Motor neuron (in vitro differentiated cells): ENCODE measurements around the gene TIMM29. TPM values are rescaled to one million over a fixed set of nuclear protein-coding genes. Genes with fewer than 3 reads are reported as not detected.
"Not testable (repeated sequence)": the region's sequence is repeated elsewhere in the genome, so short reads cannot be mapped to it uniquely, and the experiment has no call there.

Source experiments
- ATAC-seq, 8 experiments: fragments of 200-7000 bp; cut with Tn5 transposase; replicated peaks in 6 of 8; 2 replicates each; pipeline ENCODE4 v1.8.0; 2021; ENCODE audit warnings: mild to moderate bottlenecking in 8 of 8, moderate library complexity in 8 of 8
- H3K27ac ChIP-seq, 2 donors: fragments of 250-450 bp; sonication (Bioruptor Pico); 2 replicates each; pipeline ENCODE4 v1.9.0; 2021; ENCODE audit warnings: antibody characterized with exemption in 2 of 2, mild to moderate bottlenecking in 2 of 2, moderate library complexity in 1 of 2
- H3K4me1 ChIP-seq, 2 donors: fragments of 250-450 bp; sonication (Bioruptor Pico); replicated peaks in 1 of 2; 2 replicates each; pipeline ENCODE4 v1.6.1; 2021; ENCODE audit warnings: antibody characterized with exemption in 2 of 2, mild to moderate bottlenecking in 2 of 2, moderate library complexity in 1 of 2
- H3K4me3 ChIP-seq, 5 donors: fragments of 250-450 bp; sonication (Bioruptor Pico); 2 replicates each; pipeline ENCODE4 v1.9.0; 2021; ENCODE audit warnings: antibody characterized with exemption in 5 of 5, mild to moderate bottlenecking in 5 of 5, moderate library complexity in 4 of 5
- WGBS, 10 experiments: fragments of 450-650 bp; shearing (Covaris generic); methylation state at CpG; one replicate each; pipeline ENCODE4 v1.0.0; 2022; 5-methylcytosine and 5-hydroxymethylcytosine counted together
- in situ Hi-C, 9 experiments: fragments of 400-800 bp; cut with MboI; loops; one replicate each; pipeline ENCODE4 v1.15.0; 2021; ENCODE audit warnings: low sequenced_read_pairs in 9 of 9, low pct_unique_long_range_greater_than_20kb in 2 of 9; ENCODE audit not compliant: unreplicated experiment in 9 of 9
- total RNA-seq, 8 experiments: library from RNA; unstranded; fragments of 300-600 nt; gene quantifications; 2 replicates each; pipeline versions ENCODE4 v1.2.3 to v1.2.4, GENCODE V29; 2022

Gene TIMM29
- total RNA-seq, 8 experiments from 2014 or later = 16.9 to 25.5 (median 21.4) TPM

DNA sequence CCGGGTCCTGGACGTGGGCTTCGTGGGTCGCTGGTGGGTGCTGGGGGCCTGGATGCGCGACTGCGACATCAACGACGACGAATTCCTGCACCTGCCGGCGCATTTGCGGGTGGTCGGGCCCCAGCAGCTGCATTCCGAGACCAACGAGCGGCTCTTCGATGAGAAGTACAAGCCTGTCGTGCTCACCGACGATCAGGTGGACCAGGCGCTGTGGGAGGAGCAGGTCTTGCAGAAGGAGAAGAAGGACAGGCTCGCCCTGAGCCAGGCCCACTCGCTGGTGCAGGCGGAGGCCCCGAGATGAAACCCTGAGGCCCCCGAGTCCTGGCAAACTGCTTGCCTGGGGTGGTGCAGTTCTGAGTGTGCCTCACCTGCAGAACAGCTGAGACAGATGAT is 787 bp downstream of the TIMM29 start:
- in situ Hi-C loops = no loop called here
- Histone ChIP-seq H3K4me3 (peak overlapping the region; percentile 68 to 86 (median 82)), H3K27ac (peak overlapping the region in 1 of 2 donors; percentile 97), H3K4me1 (peaks cover 13 to 14% of the 10 kb centered on the region in 2 donors)
- WGBS, 10 experiments = 0 to 2% (median 0%) methylated on average over 1 to 12 of the region's 27 CpGs; no CpG with 5 or more reads in 7 of the 10 experiments
- ATAC-seq = no peak

DNA sequence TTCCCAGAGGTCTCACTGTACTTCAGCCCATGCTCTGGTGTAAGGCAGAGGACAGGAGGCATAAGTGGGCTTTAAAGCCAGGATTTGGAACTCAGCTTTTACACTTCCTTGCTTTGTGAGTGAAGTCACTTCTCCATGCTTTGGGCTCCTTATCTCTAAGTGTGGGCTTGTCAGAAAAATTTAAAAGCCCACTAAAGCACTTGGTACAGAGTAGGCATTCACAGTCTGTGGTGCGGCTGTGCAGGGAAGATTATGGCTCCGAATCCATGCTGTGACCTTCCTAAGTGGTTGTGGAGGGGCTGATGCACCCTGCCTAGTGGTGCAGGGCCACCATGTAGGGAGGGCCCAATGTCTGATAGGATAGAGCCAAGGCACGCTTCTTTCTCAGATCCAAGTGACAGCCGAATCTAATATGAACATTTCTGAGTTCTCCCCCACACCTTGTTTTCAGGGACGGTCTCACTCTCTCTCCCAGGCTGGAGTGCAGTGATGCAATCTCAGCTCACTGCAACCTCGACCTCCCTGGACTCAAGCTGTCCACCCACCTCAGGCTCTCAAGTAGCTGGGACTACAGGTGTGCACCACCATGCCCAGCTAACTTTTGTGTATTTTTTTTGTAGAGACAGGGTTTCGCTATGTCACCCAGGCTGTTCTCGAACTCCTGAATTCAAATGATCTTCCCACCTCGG is 6.9 kb downstream of the TIMM29 start:
- Histone ChIP-seq H3K4me3 (no peak overlapping the region), H3K4me1 (no peaks in the 10 kb centered on the region), H3K27ac (no peak overlapping the region)
- in situ Hi-C loops = no loop called here
- no peak for ATAC-seq
- 78 to 100% (median 91%) methylated on average over 1 to 6 of the region's 9 CpGs; no CpG with 5 or more reads in 6 of the 10 experiments for WGBS, 10 experiments

DNA sequence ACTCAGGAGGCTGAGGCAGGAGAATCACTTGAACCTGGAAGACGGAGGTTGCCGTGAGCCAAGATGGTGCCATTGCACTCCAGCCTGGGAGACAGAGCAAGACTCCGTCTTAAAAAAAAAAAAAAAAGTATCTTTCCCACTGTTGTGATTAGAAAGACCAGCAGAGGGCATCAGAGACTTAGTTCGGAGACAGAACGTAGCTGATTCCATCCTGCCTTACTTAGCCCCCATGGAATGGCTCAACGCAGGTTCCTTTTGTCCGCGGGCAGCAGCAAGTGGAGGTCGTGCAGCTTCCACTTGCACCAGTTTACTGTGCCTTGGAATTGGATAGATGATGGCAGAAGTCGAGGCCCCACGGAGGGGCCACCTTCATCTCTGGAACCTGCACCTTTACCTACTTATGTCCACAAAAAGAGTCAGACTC is 8.1 kb downstream of the TIMM29 start:
- Histone ChIP-seq H3K27ac (peak overlapping the region; percentile 1 to 27), H3K4me3 (peak overlapping the region in 1 of 5 donors; percentile 0), H3K4me1 (no peaks in the 10 kb centered on the region)
- in situ Hi-C loops = no loop called here
- ATAC-seq = peak; percentile 80 to 92 (median 88)
- 0 to 7% (median 0%) methylated on average over 1 to 10 of the region's 11 CpGs; no CpG with 5 or more reads in 5 of the 10 experiments for WGBS, 10 experiments

- WGBS, 10 experiments = 65 to 87% (median 71%) methylated on average over 1 to 10 of the region's 14 CpGs; no CpG with 5 or more reads in 5 of the 10 experiments
- H3K4me3 ChIP-seq, in situ Hi-C loops, H3K4me1 ChIP-seq, H3K27ac ChIP-seq: not testable (repeated sequence)
- ATAC-seq = peak in 4 of 8 experiments; percentile 3 to 11 (median 4)
These were observed 13.0 kb downstream of the TIMM29 start for GRCh38 chr19:10941649-10942048.

DNA sequence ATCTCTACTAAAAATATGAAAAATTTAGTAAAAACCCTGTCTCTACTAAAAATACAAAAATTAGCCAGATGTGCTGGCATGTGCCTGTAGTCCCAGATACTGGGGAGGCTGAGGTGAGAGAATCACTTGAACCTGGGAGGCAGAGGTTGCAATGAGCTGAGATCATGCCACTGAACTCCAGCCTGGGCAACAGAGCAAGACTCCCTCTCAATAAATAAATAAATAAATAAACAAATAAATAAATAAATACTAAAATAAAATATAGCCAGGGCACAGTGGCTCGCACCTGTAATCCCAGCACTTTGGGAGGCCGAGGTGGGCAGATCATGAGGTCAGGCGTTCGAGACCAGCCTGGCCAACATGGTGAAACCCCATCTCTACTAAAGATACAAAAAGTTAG is 14.8 kb downstream of the TIMM29 start:
- H3K4me1 ChIP-seq, ATAC-seq, in situ Hi-C loops, H3K4me3 ChIP-seq, H3K27ac ChIP-seq: not testable (repeated sequence)
- WGBS, 10 experiments = 80 to 100% (median 86%) methylated on average over 1 to 4 of the region's 4 CpGs; no CpG with 5 or more reads in 2 of the 10 experiments

DNA sequence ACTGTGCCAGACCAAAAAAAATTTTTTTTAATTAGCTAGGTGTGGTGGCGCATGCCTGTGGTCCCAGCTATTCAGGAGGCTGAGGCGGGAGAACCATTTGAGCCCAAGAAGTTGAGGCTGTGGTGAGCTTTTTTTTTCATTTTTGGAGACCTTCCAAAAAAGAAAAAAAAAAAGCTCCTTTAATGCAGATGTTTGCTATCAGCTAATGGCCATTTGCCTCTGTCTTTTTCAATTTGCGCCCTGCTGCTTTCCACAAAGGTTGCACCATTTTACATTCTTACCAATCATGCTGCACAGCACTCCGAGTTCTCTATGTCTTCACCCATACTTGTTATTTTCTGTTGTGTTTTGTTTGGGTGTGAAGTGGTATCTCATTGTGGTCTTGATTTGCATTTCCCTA is 16.7 kb downstream of the TIMM29 start:
- 67 to 96% (median 89%) methylated on average over 1 to 4 of the region's 4 CpGs; no CpG with 5 or more reads in 1 of the 10 experiments for WGBS, 10 experiments
- in situ Hi-C loops = no loop called here
- Histone ChIP-seq H3K4me3 (no peak overlapping the region), H3K27ac (no peak overlapping the region), H3K4me1 (peaks cover 0 to 6% of the 10 kb centered on the region in 2 donors)
- ATAC-seq = no peak

GRCh38 chr19:10946958-10947657 is 18.5 kb downstream of the TIMM29 start:
- Histone ChIP-seq H3K4me3 (no peak overlapping the region), H3K4me1 (peaks cover 0 to 6% of the 10 kb centered on the region in 2 donors), H3K27ac (no peak overlapping the region)
- WGBS, 10 experiments = 29 to 100% (median 87%) methylated on average over 1 to 6 of the region's 6 CpGs; no CpG with 5 or more reads in 1 of the 10 experiments
- no peak for ATAC-seq
- in situ Hi-C loops = no loop called here

- Histone ChIP-seq H3K4me1 (no peaks in the 10 kb centered on the region), H3K4me3 (no peak overlapping the region), H3K27ac (no peak overlapping the region)
- in situ Hi-C loops = no loop called here
- 92 to 100% (median 100%) methylated on average over 2 to 5 of the region's 6 CpGs; no CpG with 5 or more reads in 4 of the 10 experiments for WGBS, 10 experiments
- ATAC-seq = no peak
These were observed 24.2 kb downstream of the TIMM29 start for GRCh38 chr19:10952809-10953208.

DNA sequence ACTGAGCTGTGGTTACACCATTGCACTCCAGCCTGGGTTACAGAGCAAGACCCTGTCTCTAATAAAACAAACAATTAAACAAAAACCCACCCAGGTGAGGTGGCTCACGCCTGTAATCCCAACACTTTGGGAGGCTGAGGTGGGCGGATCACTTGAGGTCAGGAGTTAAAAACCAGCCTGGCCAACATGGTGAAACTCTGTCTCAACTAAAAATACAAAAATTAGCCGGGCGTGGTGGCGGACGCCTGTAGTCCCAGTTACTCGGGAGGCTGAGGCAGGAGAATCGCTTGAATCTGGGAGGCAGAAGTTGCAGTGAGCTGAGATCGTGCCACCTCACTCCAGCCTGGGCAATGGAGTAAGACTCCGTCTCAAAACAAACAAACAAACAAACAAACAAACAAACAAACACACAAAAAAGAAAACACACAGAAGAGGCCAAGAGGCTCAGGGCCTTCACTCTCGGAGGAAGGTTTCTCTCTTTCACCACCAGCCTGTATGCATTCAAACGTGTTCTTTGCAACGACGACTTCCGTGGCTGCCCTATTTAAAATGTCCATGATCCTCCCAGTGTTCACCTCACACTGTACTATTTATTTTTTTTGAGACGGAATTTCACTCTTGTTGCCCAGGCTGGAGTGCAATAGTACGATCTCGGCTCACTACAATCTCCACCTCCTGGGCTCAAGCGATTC is 30.8 kb downstream of the TIMM29 start:
- ATAC-seq = not testable (repeated sequence)
- H3K27ac ChIP-seq = peak overlapping the region in 1 of 2 donors; percentile 95

DNA sequence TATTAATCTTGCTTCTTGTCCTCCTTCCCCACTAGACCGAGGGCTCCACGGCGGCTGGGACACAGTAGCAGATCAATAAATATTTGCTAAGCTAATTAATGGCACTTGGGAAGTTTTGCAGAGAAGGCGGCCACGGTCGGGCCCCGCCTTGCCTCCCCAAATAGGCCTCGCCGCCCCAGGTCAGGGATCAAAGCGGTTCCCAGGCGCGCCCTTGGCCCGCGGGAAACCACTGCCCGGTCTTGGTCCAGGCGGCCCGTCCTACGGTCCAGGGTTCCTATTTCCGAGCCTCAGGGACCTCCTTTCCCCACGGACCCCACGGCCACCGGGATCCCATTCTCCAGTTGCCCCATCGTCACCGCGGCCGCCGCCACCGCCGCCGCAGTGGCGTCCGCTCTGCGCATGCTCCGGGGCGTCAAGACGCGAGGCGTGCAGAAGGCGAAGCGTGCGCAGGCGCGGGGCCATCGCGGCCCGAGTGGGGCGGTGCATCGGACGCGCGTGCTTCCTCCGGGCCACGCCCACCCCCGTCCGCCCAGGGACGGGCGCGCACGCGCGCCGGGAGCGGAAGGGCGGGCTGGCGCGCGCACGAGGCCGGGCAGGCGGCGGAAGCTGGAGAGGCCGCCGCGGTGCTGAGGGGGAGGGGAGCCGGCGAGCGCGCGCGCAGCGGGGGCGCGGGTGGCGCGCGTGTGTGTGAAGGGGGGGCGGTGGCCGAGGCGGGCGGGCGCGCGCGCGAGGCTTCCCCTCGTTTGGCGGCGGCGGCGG is 31.9 kb downstream of the TIMM29 start, which contains the start of gene SMARCA4:
TSS of gene SMARCA4 (plus strand) at position 717 of the 759 bp plus-strand sequence. CDS start 23,122 bp downstream, outside the sequence.
- Histone ChIP-seq H3K4me3 (peak within 1 kb of the TSS; percentile 59 to 86 (median 69)), H3K27ac (peak within 1 kb of the TSS; percentile 95), H3K4me1 (peaks cover 9 to 11% of the 10 kb centered on the region in 2 donors)
- WGBS, 10 experiments = 0 to 9% (median 0%) methylated on average over 3 to 7 of the region's 100 CpGs; no CpG with 5 or more reads in 4 of the 10 experiments
- in situ Hi-C loops = no loop called here
- ATAC-seq = peak; percentile 77 to 88 (median 85)

More for the DNA sequence above, 30.8 kb downstream of the TIMM29 start:
- WGBS, 10 experiments = 80 to 100% (median 97%) methylated on average over 1 to 17 of the region's 19 CpGs; no CpG with 5 or more reads in 1 of the 10 experiments
- peak overlapping the region in 4 of 5 donors; percentile 55 to 85 (median 66) for H3K4me3 ChIP-seq
- peaks cover 9 to 11% of the 10 kb centered on the region in 2 donors for H3K4me1 ChIP-seq
- in situ Hi-C loops = not testable (repeated sequence)

DNA sequence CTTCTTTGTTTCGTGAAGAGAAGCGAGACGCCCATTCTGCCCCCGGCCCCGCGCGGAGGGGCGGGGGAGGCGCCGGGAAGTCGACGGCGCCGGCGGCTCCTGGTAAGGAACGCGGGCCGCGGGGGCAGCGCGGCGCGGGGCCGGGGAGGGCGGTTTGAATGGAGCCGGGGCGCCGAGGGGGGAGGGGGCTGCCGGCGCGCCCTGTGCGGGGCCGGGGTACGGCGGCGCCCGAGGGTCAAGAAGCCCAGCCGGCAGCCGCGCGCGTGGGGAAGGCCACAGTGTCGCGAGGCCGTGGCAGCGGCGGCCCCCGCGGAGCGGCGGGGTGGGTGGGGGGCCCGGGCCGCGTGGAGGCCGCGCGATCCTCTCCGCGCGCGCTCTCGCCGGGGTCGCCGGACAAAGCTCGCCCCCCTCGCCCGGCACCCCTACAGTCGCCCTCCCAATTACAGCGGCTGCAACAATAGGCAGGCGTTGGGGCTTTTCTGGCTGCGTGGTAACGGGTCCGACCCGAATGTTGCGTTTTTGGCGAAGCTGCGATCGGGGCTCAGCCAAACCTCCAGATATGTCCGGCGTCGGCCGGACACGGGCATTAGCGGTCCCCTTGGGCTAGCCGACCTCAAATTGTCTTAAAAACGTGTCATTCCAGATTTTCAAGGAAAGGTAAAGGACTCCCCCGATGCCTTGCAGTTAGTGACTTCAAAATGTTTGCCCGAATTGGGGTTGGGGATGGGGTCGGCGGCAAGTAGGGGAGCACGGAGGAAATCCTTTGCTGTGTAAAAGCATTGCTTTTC is 32.7 kb downstream of the TIMM29 start:
- in situ Hi-C loops = no loop called here
- peak; percentile 3 to 73 (median 68) for ATAC-seq
- peak overlapping the region; percentile 94 to 95 for H3K27ac ChIP-seq
- peaks cover 9 to 11% of the 10 kb centered on the region in 2 donors for H3K4me1 ChIP-seq
- WGBS, 10 experiments = 0 to 20% (median 1%) methylated on average over 1 to 10 of the region's 92 CpGs; no CpG with 5 or more reads in 4 of the 10 experiments
- H3K4me3 ChIP-seq = peak overlapping the region; percentile 59 to 86 (median 69)
